OCI-LY1 (cell line): Measurements from ENCODE around the gene DOK5.

Experiments
- H2AFZ ChIP-seq: fragments of 200-600 bp; sonication (generic), shearing (Covaris generic); 2 replicates; pipeline ENCODE4 v1.6.0; 2014; ENCODE audit warnings: antibody characterized with exemption, mild to moderate bottlenecking, low read length
- H3F3A ChIP-seq: fragments of 200-600 bp; sonication (generic), shearing (Covaris generic); 2 replicates; pipeline ENCODE4 v1.6.0; 2014; ENCODE audit warnings: mild to moderate bottlenecking, antibody characterized with exemption, low read length, moderate library complexity; ENCODE audit not compliant: insufficient read depth
- H3K27ac ChIP-seq: fragments of 200-600 bp; sonication (generic); 2 replicates; pipeline ENCODE4 v1.5.1; 2014; ENCODE audit warnings: low read length, mixed run types, mild to moderate bottlenecking, low read depth; ENCODE audit not compliant: poor library complexity, severe bottlenecking
- H3K27me3 ChIP-seq: fragments of 200-600 bp; sonication (generic); 2 replicates; pipeline ENCODE4 v1.6.0; 2014; ENCODE audit warnings: antibody characterized with exemption, mild to moderate bottlenecking, low read length, moderate library complexity; ENCODE audit not compliant: insufficient read depth
- H3K36me3 ChIP-seq: fragments of 200-600 bp; sonication (generic); 2 replicates; pipeline ENCODE4 v1.6.1; 2014; ENCODE audit warnings: mild to moderate bottlenecking, antibody characterized with exemption, low read length, moderate library complexity, mixed read lengths; ENCODE audit not compliant: insufficient read depth
- H3K4me1 ChIP-seq: fragments of 200-600 bp; sonication (generic); 2 replicates; pipeline ENCODE4 v1.5.1; 2014; ENCODE audit warnings: mild to moderate bottlenecking, low read length, moderate library complexity; ENCODE audit not compliant: insufficient read depth, severe bottlenecking
- H3K4me2 ChIP-seq: fragments of 200-600 bp; sonication (generic), shearing (Covaris generic); 2 replicates; pipeline ENCODE4 v1.6.1; 2014; ENCODE audit warnings: low read length
- H3K4me3 ChIP-seq: fragments of 200-600 bp; sonication (generic); 2 replicates; pipeline ENCODE4 v1.5.1; 2014; ENCODE audit warnings: low read length, low read depth, mild to moderate bottlenecking, mixed read lengths; ENCODE audit not compliant: poor library complexity, severe bottlenecking
- H3K79me2 ChIP-seq: fragments of 200-600 bp; shearing (Covaris generic); 2 replicates; pipeline ENCODE4 v1.6.1; 2016; ENCODE audit warnings: mixed run types, low read length, mixed read lengths; ENCODE audit not compliant: insufficient read depth
- H3K9ac ChIP-seq: fragments of 200-600 bp; sonication (generic), shearing (Covaris generic); 2 replicates; pipeline ENCODE4 v1.6.1; 2014; ENCODE audit warnings: mild to moderate bottlenecking, low read length, mixed read lengths
- H3K9me2 ChIP-seq: fragments of 200-600 bp; sonication (generic), shearing (Covaris generic); 2 replicates; pipeline ENCODE4 v1.6.1; 2014; ENCODE audit warnings: low read depth, mild to moderate bottlenecking, low read length, mixed read lengths
- H3K9me3 ChIP-seq: fragments of 200-600 bp; shearing (Covaris generic); 2 replicates; pipeline ENCODE4 v1.6.1; 2014; ENCODE audit warnings: low read length, mixed read lengths
- H4K20me1 ChIP-seq: fragments of 200-600 bp; sonication (generic), shearing (Covaris generic); 2 replicates; pipeline ENCODE4 v1.6.0; 2016; ENCODE audit warnings: mild to moderate bottlenecking, low read length; ENCODE audit not compliant: insufficient read depth
- EZH2 ChIP-seq: fragments of 200-600 bp; sonication (generic), shearing (Covaris generic); IDR thresholded peaks from 2 replicates; pipeline ENCODE4 v1.8.0; 2017; ENCODE audit warnings: borderline replicate concordance, mixed run types, mild to moderate bottlenecking, antibody characterized with exemption, low read length, moderate library complexity, mixed read lengths
- TF ChIP-seq, protein P1 (sequence below): fragments of 200-600 bp; sonication (generic), shearing (Covaris generic); IDR thresholded peaks from 2 replicates; pipeline ENCODE4 v1.5.1; 2017; ENCODE audit warnings: mild to moderate bottlenecking, antibody characterized with exemption, low read length, moderate library complexity, mixed read lengths

DOK5 gene

DNA sequence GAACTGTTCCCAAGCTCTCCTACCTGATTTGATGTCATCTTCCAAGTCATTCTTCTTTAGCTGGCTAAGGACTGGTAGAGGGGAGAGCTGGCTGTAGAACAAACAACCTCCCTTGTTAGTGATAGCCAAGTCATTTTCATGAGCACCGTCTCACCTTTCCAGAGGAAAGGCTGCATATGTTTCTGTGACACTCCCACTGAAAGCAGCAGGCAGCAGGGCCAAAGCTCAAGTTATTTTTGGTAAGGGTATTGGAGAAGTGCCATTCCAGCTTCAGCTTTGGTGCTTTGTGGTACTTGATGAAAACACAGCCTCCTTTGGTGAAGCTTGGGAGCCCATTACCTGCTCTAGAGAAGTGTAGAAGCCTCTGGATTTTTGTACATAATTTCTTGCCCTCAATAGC is 5.4 kb upstream of the DOK5 start:
- TF ChIP-seq, protein P1, sequence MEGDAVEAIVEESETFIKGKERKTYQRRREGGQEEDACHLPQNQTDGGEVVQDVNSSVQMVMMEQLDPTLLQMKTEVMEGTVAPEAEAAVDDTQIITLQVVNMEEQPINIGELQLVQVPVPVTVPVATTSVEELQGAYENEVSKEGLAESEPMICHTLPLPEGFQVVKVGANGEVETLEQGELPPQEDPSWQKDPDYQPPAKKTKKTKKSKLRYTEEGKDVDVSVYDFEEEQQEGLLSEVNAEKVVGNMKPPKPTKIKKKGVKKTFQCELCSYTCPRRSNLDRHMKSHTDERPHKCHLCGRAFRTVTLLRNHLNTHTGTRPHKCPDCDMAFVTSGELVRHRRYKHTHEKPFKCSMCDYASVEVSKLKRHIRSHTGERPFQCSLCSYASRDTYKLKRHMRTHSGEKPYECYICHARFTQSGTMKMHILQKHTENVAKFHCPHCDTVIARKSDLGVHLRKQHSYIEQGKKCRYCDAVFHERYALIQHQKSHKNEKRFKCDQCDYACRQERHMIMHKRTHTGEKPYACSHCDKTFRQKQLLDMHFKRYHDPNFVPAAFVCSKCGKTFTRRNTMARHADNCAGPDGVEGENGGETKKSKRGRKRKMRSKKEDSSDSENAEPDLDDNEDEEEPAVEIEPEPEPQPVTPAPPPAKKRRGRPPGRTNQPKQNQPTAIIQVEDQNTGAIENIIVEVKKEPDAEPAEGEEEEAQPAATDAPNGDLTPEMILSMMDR: no peak
- TF ChIP-seq EZH2: no peak
- H3K27ac ChIP-seq: no peak overlapping the region
- no peak overlapping the region for H3K4me2 ChIP-seq
- no peaks in the 10 kb centered on the region for H3K36me3 ChIP-seq
- H3K27me3 ChIP-seq: no peaks in the 10 kb centered on the region
- no peaks in the 10 kb centered on the region for H3K4me1 ChIP-seq
- no peaks in the 10 kb centered on the region for H3K9me2 ChIP-seq
- H3K9ac ChIP-seq: no peak overlapping the region
- H3F3A ChIP-seq: no peaks in the 10 kb centered on the region
- no peaks in the 10 kb centered on the region for H3K79me2 ChIP-seq
- no peaks in the 10 kb centered on the region for H4K20me1 ChIP-seq
- H3K4me3 ChIP-seq: no peak overlapping the region
- no peaks in the 10 kb centered on the region for H3K9me3 ChIP-seq
- no peak overlapping the region for H2AFZ ChIP-seq

DNA sequence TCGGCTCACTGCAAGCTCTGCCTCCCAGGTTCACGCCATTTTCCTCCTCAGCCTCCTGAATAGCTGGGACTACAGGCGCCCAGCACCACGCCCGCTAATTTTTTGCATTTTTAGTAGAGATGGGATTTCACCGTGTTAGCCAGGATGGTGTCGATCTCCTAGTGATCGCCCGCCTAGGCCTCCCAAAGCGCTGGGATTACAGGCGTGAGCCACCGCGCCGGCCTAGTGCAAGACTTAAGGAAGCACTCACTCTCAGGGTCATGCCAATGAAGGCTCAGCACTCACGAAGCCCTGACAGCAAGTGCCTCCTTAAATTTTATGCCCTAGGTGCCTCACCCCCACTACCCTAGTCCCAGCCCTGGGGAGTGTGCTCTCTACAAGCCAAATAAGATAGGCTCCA is 4.7 kb upstream of the DOK5 start:
- Histone ChIP-seq H3K9me3 (no peaks in the 10 kb centered on the region), H3K4me3 (no peak overlapping the region), H2AFZ (no peak overlapping the region), H4K20me1 (no peaks in the 10 kb centered on the region), H3K4me1 (no peaks in the 10 kb centered on the region), H3K79me2 (no peaks in the 10 kb centered on the region), H3K9me2 (no peaks in the 10 kb centered on the region), H3K27me3 (no peaks in the 10 kb centered on the region), H3K4me2 (no peak overlapping the region), H3K27ac (no peak overlapping the region), H3F3A (no peaks in the 10 kb centered on the region), H3K36me3 (no peaks in the 10 kb centered on the region), H3K9ac (no peak overlapping the region)
- TF ChIP-seq EZH2: no peak
- TF ChIP-seq, protein P1: no peak

DNA sequence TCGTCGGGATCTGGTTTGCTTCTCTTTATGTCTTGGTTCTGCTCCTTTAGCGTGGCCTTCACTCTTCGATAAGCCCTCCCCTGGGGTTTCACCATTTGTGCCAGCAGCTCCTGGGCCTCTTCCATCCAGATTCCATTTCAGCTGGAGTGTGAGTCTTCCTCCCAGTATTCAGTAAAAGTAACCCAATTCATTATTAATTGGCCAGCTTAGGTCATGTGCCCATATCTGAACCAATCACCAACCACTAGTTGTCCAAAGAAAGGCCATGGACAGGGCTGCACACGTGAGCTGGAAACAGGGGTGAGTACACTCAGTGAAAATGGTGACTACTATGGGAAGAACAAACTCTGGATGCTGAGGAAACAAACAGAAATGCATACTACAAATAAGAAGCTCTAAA is 2.8 kb upstream of the DOK5 start:
- no peak overlapping the region for H3K4me3 ChIP-seq
- H3F3A ChIP-seq: no peaks in the 10 kb centered on the region
- TF ChIP-seq EZH2: no peak
- TF ChIP-seq, protein P1: no peak
- no peak overlapping the region for H2AFZ ChIP-seq
- no peaks in the 10 kb centered on the region for H3K27me3 ChIP-seq
- H3K4me2 ChIP-seq: no peak overlapping the region
- H3K9me3 ChIP-seq: no peaks in the 10 kb centered on the region
- H4K20me1 ChIP-seq: no peaks in the 10 kb centered on the region
- no peak overlapping the region for H3K27ac ChIP-seq
- H3K36me3 ChIP-seq: no peaks in the 10 kb centered on the region
- no peaks in the 10 kb centered on the region for H3K79me2 ChIP-seq
- no peaks in the 10 kb centered on the region for H3K9me2 ChIP-seq
- no peaks in the 10 kb centered on the region for H3K4me1 ChIP-seq
- no peak overlapping the region for H3K9ac ChIP-seq
